Rectal smooth muscle tissue (tissue), 1 donor: ENCODE results near the gene POLR2L.

Experiments
- H3K27ac ChIP-seq: one replicate; pipeline ENCODE4 v1.7.0; 2013; ENCODE audit warnings: low read depth, low read length, inconsistent platforms
- H3K27me3 ChIP-seq: one replicate; pipeline ENCODE4 v1.7.0; 2013; ENCODE audit warnings: low read length; ENCODE audit not compliant: control insufficient read depth, insufficient read depth
- H3K36me3 ChIP-seq: one replicate; pipeline ENCODE4 v1.7.0; 2013; ENCODE audit warnings: low read length; ENCODE audit not compliant: control insufficient read depth, insufficient read depth
- H3K4me1 ChIP-seq: one replicate; pipeline ENCODE4 v1.7.0; 2013; ENCODE audit warnings: low read length; ENCODE audit not compliant: control insufficient read depth, insufficient read depth
- H3K4me3 ChIP-seq: one replicate; pipeline ENCODE4 v1.7.0; 2013; ENCODE audit warnings: low read length
- H3K9ac ChIP-seq: one replicate; pipeline ENCODE4 v1.7.0; 2013; ENCODE audit warnings: low read length

Gene POLR2L

DNA sequence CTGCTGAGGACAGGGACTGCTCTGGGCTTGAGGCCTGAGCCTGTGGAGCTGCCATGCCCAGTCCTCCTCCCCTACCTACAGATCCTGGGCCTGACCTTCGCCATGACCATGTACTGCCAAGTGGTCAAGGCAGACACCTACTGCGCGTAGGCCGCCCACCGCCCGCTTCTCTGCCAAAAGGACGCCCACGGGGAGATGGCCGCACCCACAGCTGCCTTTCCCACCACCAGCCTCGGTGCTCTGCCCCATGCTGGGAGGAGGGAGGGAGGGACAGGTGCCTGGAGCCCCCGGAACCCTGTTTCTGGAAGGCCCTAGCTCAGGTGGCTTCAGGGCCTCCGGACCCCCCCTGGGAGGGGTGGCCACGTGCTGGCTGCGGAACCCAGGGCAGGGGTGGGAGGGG, 24.2 kb upstream of the POLR2L start:
- Histone ChIP-seq H3K27me3 (peaks cover 4% of the 10 kb centered on the region), H3K27ac (no peak overlapping the region), H3K9ac (no peak overlapping the region), H3K4me1 (no peaks in the 10 kb centered on the region), H3K36me3 (peaks cover 3% of the 10 kb centered on the region), H3K4me3 (no peak overlapping the region)

DNA sequence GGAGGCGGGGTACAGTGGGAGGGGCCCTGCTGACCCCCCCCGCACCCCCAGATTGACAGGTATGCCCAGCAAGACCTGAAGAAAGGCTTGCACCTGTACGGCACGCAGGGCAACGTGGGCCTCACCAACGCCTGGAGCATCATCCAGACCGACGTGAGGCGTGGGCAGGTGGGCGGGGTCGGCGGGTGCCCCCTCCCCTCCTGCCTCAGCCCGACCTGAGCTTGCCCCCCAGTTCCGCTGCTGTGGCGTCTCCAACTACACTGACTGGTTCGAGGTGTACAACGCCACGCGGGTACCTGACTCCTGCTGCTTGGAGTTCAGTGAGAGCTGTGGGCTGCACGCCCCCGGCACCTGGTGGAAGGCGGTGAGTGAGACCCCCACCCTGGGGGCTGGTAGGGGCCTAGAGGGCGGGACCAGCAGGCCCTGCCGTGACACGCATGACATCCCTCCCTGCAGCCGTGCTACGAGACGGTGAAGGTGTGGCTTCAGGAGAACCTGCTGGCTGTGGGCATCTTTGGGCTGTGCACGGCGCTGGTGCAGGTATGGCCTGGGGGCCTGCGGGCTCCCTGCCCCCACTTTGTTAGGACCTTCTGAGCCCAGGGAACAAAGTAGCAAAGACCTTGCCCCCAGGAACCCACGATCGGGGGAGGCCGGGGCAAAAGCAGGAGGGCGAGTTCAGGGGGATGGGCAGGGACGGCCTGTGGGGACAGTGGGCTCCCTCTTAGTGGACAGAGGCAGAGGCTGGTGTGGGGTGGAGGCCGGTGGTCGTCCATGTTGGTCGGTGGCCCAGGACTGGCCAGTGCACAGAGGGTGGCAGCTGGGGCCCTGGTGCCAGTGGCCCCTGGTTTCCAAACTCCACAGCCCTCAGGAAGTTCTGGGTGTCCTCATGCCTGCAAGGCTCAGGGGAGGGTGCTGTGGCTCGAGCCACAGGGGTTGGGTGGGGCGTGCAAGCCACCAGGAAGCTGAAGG, 23.4 kb upstream of the POLR2L start:
- Histone ChIP-seq H3K9ac (no peak overlapping the region), H3K36me3 (peaks cover 3% of the 10 kb centered on the region)

DNA sequence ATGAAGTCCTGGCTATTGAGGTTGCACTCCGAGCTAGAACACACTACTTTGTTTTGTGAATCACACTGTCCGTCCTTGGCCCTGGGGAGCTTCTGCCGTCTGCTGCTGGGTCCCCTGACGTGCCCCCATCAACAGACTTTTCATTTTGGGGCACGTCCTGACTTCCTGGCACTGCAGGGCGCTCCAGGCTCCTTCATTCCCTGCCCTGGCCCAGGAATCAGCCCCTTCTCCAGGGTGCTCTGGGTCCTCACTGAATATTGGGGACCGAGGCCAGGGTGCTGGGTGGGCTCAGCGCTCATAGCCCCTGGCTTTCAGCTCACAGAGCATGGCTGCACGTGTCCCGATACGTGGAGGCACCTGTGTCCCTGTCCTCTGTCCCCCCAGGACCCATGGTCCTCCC, 22.6 kb upstream of the POLR2L start:
- Histone ChIP-seq H3K27ac (no peak overlapping the region), H3K4me1 (peaks cover 4% of the 10 kb centered on the region), H3K4me3 (no peak overlapping the region), H3K27me3 (peaks cover 4% of the 10 kb centered on the region), H3K9ac (no peak overlapping the region), H3K36me3 (peaks cover 3% of the 10 kb centered on the region)

More for the DNA sequence above, 23.4 kb upstream of the POLR2L start:
- H3K27ac ChIP-seq = no peak overlapping the region
- H3K27me3 ChIP-seq = peaks cover 4% of the 10 kb centered on the region
- H3K4me3 ChIP-seq = no peak overlapping the region
- no peaks in the 10 kb centered on the region for H3K4me1 ChIP-seq

DNA sequence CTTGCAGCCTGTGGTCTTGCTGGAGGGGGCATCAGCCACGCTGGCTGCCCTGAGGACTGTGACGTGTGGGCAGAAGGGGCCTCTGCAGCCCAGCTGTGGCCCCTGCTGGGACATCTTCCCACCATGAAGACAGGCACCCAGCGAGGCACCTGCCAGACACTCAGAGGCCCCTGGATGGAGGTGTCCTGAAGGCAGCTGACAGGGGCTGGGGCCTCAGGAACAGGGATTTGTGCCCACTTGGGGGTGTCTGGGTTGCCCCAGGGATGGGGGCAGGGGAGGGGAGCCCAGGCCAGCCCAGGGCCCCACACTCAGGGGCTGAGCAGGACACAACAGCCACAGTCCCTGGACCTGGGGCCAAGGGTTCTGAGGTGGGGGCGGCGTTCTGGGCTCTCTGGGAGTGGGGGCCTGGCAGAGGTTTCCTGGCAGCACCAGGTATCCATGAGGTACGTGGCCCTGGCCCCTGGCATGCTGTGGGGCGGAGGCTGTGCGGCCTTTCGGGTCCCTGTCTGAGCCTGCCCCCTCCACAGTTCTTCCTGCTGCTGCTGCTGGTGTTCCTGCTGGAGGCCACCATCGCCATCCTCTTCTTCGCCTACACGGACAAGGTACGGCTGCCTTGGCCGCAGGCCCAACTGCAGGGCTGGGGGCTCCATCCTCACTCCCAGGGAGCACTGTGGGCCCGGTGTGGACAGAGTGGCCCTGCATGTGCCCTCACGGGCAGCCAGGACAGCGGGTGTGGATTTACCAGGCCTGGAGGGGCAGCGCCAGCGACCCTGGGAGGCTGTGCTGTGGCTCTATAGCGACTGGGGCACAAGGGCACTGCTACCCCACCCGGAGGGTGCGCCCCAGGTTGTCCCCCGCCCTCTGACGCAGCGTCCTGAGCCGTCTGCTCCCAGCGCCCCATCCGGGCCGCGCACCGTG, 21.8 kb upstream of the POLR2L start:
- H3K36me3 ChIP-seq = peaks cover 3% of the 10 kb centered on the region
- peaks cover 4% of the 10 kb centered on the region for H3K27me3 ChIP-seq
- peaks cover 4% of the 10 kb centered on the region for H3K4me1 ChIP-seq
- H3K9ac ChIP-seq = no peak overlapping the region
- no peak overlapping the region for H3K4me3 ChIP-seq
- H3K27ac ChIP-seq = no peak overlapping the region

DNA sequence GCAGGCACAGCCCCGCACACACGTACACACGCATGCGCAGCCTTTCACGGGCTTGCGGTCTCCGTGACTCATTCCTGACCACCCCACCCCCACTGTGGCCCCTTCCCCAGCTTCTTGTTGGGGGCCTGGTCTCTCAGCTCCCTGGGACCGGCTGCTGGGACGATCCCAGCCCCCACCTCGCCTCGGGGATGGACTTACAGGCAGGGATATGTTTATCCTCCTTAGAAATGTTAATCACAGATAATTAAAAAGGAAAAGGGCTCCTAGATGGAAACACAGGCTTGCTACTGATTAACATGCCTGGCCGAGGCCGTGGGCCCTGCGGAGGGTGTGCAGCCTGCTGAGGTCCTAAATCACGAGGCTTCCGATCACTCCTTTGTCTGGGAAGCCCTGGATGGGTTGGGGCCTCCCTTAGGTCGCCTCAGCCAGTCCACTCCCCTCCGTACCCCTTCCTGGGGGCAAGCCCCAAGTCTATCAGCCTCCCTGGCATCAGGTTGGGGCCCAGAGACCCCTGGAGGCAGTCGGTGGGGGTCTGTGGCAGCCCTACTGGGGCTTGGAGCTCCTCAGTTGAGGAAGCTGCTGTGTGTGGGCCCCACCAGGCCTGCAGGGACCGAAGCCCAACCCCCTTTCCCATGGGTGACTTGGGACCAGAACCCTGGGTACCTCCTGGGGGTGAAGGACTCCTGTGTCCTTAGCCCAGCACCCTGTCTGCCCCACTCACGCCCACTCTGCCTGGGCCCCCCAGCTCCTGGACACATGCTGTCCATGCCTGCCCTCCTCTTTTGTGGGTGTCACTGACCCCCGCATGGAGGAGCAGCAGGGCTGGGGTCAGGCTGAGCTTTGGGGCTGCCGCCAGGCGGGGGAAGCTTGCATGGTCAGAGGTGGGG, 20.9 kb upstream of the POLR2L start:
- Histone ChIP-seq H3K4me3 (no peak overlapping the region), H3K36me3 (peaks cover 3% of the 10 kb centered on the region), H3K27ac (no peak overlapping the region), H3K27me3 (peaks cover 4% of the 10 kb centered on the region), H3K9ac (no peak overlapping the region), H3K4me1 (peaks cover 4% of the 10 kb centered on the region)

DNA sequence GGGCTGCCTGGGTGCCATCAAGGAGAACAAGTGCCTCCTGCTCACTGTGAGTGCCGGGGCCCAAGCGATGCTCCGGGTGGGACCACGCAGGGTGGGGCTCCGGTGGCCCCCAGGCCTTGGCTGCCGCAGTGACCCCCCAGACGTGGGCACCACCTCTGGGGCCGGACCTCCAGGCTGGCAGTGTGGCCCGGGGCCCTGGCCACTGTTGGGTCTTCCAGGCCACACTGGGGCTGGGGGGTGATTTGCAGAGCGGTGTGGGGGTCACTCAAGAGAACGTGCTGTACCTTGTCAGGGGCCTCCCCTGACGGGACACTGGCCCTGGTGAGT, 20.3 kb upstream of the POLR2L start:
- Histone ChIP-seq H3K27me3 (peaks cover 4% of the 10 kb centered on the region), H3K4me3 (no peak overlapping the region), H3K27ac (no peak overlapping the region), H3K36me3 (peaks cover 3% of the 10 kb centered on the region), H3K4me1 (peaks cover 4% of the 10 kb centered on the region), H3K9ac (no peak overlapping the region)

DNA sequence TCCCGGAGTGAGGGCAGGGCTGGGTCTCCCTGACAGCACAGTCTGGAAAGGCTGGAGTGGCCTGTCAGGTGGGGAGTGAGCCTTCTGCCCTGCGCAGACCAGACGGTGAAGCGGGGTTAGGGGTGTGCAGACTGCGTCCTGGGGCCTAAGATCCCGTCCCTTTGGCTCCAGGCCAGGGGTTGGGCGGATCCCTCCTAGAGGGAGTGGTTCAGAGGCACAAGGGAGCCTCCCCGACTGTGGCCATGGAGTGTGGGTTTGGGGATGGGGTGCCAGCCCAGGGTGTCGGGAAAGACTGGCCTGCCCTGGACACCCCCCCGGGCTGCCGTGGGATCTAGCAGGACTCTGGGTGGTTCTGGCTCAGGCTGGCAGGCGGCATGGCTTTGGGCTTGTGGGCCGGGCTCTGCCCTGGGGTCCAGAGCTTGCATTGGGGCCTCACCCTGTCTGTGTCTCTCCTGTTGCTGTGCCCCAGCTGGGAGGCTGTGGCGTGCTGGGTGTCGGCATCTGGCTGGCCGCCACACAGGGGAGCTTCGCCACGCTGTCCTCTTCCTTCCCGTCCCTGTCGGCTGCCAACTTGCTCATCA, 19.8 kb upstream of the POLR2L start:
- Histone ChIP-seq H3K36me3 (peaks cover 3% of the 10 kb centered on the region), H3K4me3 (no peak overlapping the region), H3K27me3 (peaks cover 4% of the 10 kb centered on the region), H3K4me1 (peaks cover 4% of the 10 kb centered on the region), H3K9ac (no peak overlapping the region), H3K27ac (no peak overlapping the region)

DNA sequence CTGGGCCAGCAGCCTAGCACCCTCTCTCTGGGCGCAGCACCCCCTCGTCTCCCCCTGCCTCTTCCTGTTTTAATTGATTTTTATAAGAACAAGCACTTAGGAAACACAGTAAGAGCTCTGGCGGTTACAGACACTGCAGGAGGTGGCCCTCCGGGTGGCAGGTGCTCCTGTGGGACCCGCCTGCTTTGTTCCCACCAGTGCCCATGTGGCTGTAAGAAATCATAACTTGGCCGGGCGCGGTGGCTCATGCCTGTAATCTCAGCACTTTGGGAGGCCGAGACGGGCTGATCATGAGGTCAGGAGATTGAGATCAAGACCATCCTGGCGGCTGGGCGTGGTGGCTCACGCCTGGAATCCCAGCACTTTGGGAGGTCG, 18.8 kb upstream of the POLR2L start:
- peaks cover 4% of the 10 kb centered on the region for H3K4me1 ChIP-seq
- no peak overlapping the region for H3K4me3 ChIP-seq
- peaks cover 3% of the 10 kb centered on the region for H3K36me3 ChIP-seq
- no peak overlapping the region for H3K9ac ChIP-seq
- H3K27me3 ChIP-seq = peaks cover 4% of the 10 kb centered on the region
- no peak overlapping the region for H3K27ac ChIP-seq

DNA sequence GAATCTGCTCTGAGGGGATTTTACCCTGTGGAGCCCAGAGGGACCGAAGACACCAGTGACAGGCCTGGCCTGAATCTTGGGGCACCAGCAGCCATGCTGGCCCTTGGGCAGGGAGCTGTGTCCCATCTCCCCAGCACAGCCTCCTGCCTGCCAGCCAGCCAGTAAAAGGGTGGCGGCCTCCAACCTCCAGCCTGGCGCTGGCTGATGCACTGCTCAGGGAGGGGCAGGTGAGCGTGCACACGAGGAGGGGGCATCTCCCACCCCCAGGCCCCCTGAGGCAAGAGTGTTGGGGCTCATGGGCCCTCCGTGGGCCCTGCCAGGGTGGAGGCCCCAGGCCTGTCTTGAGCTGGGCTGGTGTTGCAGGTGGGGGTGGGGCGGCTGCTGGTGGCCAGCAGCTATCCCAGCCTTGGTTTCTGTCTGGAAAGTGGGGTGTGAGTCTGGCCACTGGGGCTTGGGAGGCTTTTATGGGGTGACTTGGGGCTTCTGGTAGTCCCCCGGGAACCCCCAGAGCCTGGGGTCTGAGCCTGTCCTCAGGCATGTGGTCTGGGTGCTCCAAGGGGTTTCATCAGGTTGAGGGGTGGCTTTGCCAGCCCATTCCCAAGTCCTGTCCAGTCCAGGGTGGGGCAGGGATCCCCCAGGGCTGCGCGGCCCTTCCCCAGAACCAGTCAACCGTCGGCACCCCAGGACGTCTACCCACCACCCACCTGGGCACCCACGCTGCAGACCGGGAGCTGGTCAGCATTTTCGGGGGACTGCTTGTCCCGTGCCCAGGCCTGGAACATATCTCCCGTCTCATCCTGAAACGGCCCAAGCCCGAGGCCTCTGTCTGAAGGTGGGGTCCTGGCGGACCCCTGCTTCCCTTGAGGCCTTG, 18.1 kb upstream of the POLR2L start:
- no peak overlapping the region for H3K4me3 ChIP-seq
- H3K9ac ChIP-seq = no peak overlapping the region
- peaks cover 4% of the 10 kb centered on the region for H3K4me1 ChIP-seq
- H3K27me3 ChIP-seq = peaks cover 4% of the 10 kb centered on the region
- H3K36me3 ChIP-seq = peaks cover 1% of the 10 kb centered on the region
- H3K27ac ChIP-seq = peak overlapping the region; percentile 6

DNA sequence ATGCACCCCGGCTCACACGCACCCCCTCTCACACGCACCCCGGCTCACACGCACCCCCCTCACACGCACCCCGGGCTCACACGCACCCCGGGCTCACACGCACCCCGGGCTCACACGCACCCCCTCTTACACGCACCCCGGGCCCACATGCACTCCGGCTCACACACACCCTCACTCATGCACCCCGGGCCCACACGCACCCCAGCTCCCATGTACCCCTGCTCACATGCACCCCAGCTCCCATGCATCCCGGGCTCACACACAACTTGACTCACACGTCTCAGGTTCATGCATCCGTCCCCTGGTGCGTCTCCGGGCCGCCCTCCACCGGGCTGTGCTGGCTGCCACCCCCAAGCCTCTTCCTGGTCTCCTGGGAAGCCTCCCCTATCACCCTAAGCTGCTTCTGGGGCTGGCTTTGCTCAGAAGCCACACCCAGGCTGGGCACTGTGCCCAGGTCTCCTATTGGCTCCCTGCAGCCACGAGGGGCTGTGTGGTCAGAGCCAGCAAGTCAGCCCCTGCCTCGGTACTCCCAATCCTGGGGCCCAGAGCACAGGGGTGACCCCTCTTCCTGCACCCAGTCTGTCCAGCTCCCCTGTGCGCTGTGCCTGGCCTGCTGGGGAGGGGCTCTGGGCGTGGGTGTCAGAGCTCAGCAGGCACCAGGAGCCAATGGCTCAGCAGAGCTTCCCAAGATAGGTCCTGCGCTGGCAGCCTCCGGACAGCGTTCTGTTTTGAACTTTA, 17.2 kb upstream of the POLR2L start:
- peaks cover 4% of the 10 kb centered on the region for H3K4me1 ChIP-seq
- H3K27ac ChIP-seq = peak overlapping the region; percentile 48
- H3K4me3 ChIP-seq = peak overlapping the region; percentile 45
- peaks cover 4% of the 10 kb centered on the region for H3K27me3 ChIP-seq
- no peak overlapping the region for H3K9ac ChIP-seq
- H3K36me3 ChIP-seq = no peaks in the 10 kb centered on the region
